Hematopoietic multipotent progenitor cell treated with erythropoietin and hydrocortisone succinate and interleukin-3 and kit ligand, for 4 days (in vitro differentiated cells): ENCODE measurements around the gene RUFY3.
"Not testable (repeated sequence)": the region's sequence is repeated elsewhere in the genome, so short reads cannot be mapped to it uniquely, and the experiment has no call there.

Source experiments
- DNase-seq: peaks from one replicate; pipeline ENCODE4 v3.0.0-alpha.2; 2015

The RUFY3 gene, protein sequence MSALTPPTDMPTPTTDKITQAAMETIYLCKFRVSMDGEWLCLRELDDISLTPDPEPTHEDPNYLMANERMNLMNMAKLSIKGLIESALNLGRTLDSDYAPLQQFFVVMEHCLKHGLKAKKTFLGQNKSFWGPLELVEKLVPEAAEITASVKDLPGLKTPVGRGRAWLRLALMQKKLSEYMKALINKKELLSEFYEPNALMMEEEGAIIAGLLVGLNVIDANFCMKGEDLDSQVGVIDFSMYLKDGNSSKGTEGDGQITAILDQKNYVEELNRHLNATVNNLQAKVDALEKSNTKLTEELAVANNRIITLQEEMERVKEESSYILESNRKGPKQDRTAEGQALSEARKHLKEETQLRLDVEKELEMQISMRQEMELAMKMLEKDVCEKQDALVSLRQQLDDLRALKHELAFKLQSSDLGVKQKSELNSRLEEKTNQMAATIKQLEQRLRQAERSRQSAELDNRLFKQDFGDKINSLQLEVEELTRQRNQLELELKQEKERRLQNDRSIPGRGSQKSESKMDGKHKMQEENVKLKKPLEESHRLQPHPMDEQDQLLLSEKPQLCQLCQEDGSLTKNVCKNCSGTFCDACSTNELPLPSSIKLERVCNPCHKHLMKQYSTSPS

GRCh38 chr4:70721747-70722146 is at the start of gene RUFY3:
Gene RUFY3, plus strand, starts transcription at chr4:70721964. Its CDS starts 610 bp downstream, at chr4:70722574.
- DNase-seq = no peak

DNA sequence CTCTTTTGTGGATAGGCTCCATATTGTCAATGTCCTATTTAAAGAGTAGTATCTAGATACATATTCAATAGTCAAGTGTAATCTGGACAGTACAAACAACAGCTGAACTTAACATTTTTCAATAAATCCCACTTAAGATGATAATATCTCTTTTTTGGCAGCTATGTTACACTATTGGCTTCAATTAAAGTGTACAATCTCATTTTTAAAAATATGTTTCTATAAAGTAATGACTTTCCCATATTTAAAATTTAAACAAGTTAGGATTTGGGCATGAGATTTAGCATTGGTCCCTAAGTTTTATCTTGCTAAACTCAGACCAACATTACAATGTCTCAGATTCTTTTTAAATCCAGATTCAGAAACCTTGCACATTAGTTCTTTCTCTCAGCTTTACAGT is 47.6 kb upstream of the RUFY3 start:
- DNase-seq = no peak

- DNase-seq = no peak
Measured at GRCh38 chr4:70674731-70675130, 47.0 kb upstream of the RUFY3 start.

DNA sequence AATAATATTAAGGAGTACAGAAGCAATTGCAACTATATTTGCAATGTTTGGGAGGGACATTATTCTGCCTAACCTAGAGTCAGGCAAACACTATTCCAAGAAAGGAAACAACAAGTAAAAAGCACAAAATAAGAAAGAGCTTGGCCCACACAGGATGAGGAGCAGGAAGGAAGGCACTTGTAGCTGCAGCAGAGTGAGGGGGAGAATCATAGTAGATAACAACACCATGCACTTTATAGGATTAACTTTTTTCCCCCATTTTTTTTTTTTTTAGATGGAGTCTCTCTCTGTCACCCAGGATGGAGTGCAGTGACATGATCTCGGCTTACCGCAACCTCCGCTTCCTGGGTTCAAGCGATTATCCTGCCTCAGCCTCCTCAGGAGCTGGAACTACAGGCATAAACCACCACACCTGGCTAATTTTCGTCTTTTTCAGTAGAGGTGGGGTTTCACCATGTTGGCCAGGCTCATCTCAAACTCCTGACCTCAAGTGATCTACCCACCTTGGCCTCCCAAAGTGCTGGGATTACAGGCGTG is 45.1 kb upstream of the RUFY3 start:
- no peak for DNase-seq

- no peak for DNase-seq
Measured at GRCh38 chr4:70678383-70678999, 43.3 kb upstream of the RUFY3 start.

DNA sequence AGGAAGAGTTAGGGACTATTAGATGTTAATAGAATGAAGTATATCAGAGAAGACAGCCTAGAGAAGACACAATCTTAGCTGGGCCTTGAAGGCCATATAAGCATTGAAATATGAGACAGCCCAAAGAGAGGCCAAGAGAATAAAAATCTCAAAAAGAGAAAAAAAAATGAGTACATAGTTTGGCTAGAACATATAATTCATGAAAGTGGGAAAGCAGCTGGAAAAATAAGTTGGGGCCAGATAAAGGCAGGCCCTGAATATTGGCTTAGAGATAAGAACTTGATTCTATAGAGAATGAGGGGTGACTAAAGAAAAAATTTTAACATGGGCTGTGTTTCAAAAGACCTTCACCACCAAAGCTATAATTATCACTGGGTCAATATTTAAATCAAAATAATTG is 40.8 kb upstream of the RUFY3 start:
- DNase-seq = peak; percentile 24

DNA sequence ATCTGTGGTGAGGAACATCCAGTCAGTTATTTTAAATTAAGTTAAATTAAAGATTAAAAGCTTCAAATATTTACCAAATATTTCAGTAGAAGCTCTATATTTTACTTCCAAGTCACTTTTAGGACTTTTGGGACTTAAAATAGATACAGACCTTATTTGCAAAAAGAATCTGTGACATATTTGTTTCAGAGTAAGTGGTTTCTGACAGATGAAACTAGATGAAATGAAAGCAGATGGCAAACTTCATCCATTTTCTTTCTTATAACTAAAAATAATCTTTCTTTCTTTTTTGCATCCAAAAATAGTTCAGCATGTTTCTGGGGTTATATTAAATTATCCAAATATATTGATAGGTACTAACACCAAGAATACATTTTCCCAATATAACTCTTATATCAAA is 40.1 kb upstream of the RUFY3 start:
- no peak for DNase-seq

DNA sequence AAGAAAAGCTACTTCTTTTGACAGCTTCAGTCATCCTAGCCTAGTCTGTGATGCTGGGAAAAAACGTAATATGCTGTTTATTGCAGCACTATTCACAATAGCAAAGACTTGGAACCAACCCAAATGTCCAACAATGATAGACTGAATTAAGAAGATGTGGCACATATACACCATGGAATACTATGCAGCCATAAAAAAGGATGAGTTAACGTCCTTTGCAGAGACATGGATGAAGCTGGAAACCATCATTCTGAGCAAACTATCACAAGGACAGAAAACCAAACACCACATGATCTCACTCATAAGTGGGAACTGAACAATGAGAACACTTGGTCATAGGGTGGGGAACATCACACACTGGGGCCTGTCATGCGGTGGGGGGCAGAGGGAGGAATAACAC is 39.6 kb upstream of the RUFY3 start:
- not testable (repeated sequence) for DNase-seq

GRCh38 chr4:70687392-70687791 is 34.4 kb upstream of the RUFY3 start:
- DNase-seq = peak; percentile 35

DNA sequence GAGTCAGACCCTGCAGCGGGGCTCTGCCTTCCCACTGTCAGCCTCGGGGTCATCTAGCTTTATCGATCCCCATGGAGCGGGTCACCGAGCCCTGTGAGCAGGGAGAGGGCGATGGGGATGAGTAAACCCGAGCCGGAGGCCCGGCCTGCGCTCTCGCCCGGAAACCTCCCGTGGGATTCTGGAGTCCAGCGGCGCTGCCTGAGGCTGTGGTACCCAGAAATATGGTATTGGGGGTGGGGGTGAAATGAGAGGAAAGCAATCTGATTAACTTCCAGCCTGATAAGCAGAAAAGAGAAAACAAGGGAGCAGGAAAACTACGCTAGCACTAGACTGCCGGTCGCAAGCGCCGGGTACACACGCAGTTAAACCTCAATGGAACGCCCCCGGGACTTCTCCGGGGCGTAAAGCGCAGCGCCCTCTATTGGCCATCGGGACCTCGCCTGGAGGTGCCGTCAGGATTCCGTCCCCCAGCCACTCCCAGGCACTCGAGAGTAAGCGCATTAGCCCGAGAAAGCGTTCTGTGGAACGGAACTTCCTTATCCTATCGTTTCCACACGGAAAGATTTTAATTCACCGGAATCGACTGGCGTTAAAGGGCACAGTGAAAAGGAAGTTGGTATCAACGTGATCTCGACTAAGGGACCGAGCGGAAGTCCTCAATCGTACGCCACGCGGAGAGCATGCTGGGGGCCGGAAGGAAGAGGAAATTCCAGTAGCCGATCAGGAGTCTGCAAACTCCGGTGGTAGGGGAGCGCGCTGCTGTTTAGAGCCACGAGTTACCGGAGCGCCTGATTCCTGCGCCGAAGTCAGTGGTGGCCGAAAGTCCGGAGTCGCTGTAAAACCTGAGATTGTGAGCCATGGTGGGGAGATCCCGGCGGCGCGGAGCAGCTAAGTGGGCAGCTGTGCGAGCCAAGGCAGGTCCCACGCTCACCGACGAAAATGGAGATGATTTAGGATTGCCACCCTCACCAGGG is 33.7 kb upstream of the RUFY3 start, which contains the start of gene UTP3:
UTP3 (plus strand) TSS at position 712 of the 974 bp plus-strand sequence; CDS start at position 858, 146 bp downstream.
- peak; percentile 99 for DNase-seq

DNA sequence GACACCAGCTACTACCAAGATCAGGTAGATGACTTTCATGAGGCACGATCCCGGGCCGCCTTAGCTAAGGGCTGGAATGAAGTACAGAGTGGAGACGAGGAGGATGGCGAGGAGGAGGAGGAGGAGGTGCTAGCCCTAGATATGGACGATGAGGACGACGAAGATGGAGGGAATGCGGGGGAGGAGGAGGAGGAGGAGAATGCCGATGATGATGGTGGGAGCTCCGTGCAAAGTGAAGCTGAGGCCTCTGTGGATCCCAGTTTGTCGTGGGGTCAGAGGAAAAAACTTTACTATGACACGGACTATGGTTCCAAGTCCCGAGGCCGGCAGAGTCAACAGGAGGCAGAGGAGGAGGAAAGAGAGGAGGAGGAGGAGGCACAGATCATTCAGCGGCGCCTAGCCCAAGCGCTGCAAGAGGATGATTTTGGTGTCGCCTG is 33.0 kb upstream of the RUFY3 start:
- no peak for DNase-seq

- no peak for DNase-seq
Measured at GRCh38 chr4:70691661-70692060, 30.1 kb upstream of the RUFY3 start.

- not testable (repeated sequence) for DNase-seq
Measured at GRCh38 chr4:70694633-70695032, 27.1 kb upstream of the RUFY3 start.

GRCh38 chr4:70698435-70698834 is 23.3 kb upstream of the RUFY3 start:
- not testable (repeated sequence) for DNase-seq

GRCh38 chr4:70700712-70701111 is 21.1 kb upstream of the RUFY3 start:
- DNase-seq = no peak

- DNase-seq = no peak
Measured at GRCh38 chr4:70701271-70701670, 20.5 kb upstream of the RUFY3 start.

- DNase-seq = not testable (repeated sequence)
Measured at GRCh38 chr4:70702592-70702991, 19.2 kb upstream of the RUFY3 start.

- DNase-seq = peak; percentile 24
Measured at GRCh38 chr4:70703619-70704214, 18.0 kb upstream of the RUFY3 start.

GRCh38 chr4:70704215-70704930 is 17.4 kb upstream of the RUFY3 start:
- peak; percentile 90 for DNase-seq

- no peak for DNase-seq
Measured at GRCh38 chr4:70704931-70705182, 16.9 kb upstream of the RUFY3 start.
